HepG2 (cell line): Measurements from ENCODE around the gene H6PD. TPM values are rescaled to one million over a fixed set of nuclear protein-coding genes. Genes with fewer than 3 reads are reported as not detected.

ENCODE experiments used
- CREB1 ChIP-seq, 2 experiments: fragments of 450-650 bp in 1 of 2; IDR thresholded peaks; 2 replicates each; pipeline ENCODE4 v1.6.1; 2016 to 2017; ENCODE audit warnings: control low read depth in 1 of 2, mild to moderate bottlenecking in 1 of 2, missing compliant biosample characterization in 1 of 2, missing genetic modification characterization in 1 of 2
- ELF1 ChIP-seq: sonication (generic); formaldehyde crosslinking; IDR thresholded peaks from 2 replicates; pipeline ENCODE4 v1.4.0; 2020; ENCODE audit warnings: missing genetic modification reagents
- FOSL2 ChIP-seq: sonication (generic); formaldehyde crosslinking; IDR thresholded peaks from 2 replicates; pipeline ENCODE4 v1.4.0; 2020; ENCODE audit warnings: missing genetic modification reagents
- GATAD1 ChIP-seq: IDR thresholded peaks from 2 replicates; pipeline ENCODE4 v1.6.1; 2016; ENCODE audit warnings: missing genetic modification reagents, missing compliant biosample characterization
- KDM3A ChIP-seq: IDR thresholded peaks from 2 replicates; pipeline ENCODE4 v1.6.1; 2018; ENCODE audit warnings: low read depth, missing compliant biosample characterization
- MEIS2 ChIP-seq: sonication (generic); formaldehyde crosslinking; IDR thresholded peaks from 2 replicates; pipeline ENCODE4 v1.9.0; 2021; ENCODE audit warnings: mild to moderate bottlenecking, missing genetic modification reagents
- MXD4 ChIP-seq: IDR thresholded peaks from 2 replicates; pipeline ENCODE4 v1.6.1; 2016; ENCODE audit warnings: mild to moderate bottlenecking, missing biosample characterization, missing genetic modification reagents
- NR2C2 ChIP-seq: sonication (generic); formaldehyde crosslinking; IDR thresholded peaks from 2 replicates; pipeline ENCODE4 v1.4.0; 2020; ENCODE audit warnings: missing genetic modification reagents, mild to moderate bottlenecking, moderate library complexity, borderline replicate concordance
- NR3C1 ChIP-seq: sonication (generic); formaldehyde crosslinking; IDR thresholded peaks from 2 replicates; pipeline ENCODE4 v1.4.0; 2020; ENCODE audit warnings: missing genetic modification reagents
- PHF21A ChIP-seq: sonication (generic); formaldehyde crosslinking; IDR thresholded peaks from 2 replicates; pipeline ENCODE4 v1.5.0; 2020; ENCODE audit warnings: mild to moderate bottlenecking, missing genetic modification reagents
- RAD21 ChIP-seq: fragments of 450-650 bp; formaldehyde crosslinking; IDR thresholded peaks from 2 replicates; pipeline ENCODE4 v1.5.0; 2020; ENCODE audit warnings: mild to moderate bottlenecking
- RBFOX2 ChIP-seq: fragments of 200-400 bp; formaldehyde crosslinking; IDR thresholded peaks from 2 replicates; pipeline ENCODE4 v1.6.1; 2017; ENCODE audit warnings: low read depth, mild to moderate bottlenecking, low read length
- RORA ChIP-seq: sonication (generic); formaldehyde crosslinking; IDR thresholded peaks from 2 replicates; pipeline ENCODE4 v1.5.0; 2020; ENCODE audit warnings: mild to moderate bottlenecking, missing genetic modification reagents, moderate library complexity
- TGIF2 ChIP-seq: IDR thresholded peaks from 2 replicates; pipeline ENCODE4 v1.6.1; 2016; ENCODE audit warnings: control low read depth, missing compliant biosample characterization
- THRA ChIP-seq: sonication (generic); formaldehyde crosslinking; IDR thresholded peaks from 2 replicates; pipeline ENCODE4 v1.4.0; 2020; ENCODE audit warnings: missing genetic modification reagents, borderline replicate concordance
- YEATS2 ChIP-seq: sonication (generic); formaldehyde crosslinking; IDR thresholded peaks from 2 replicates; pipeline ENCODE4 v1.4.0; 2020; ENCODE audit warnings: missing genetic modification reagents, borderline replicate concordance
- ZFY ChIP-seq: sonication (generic); formaldehyde crosslinking; IDR thresholded peaks from 2 replicates; pipeline ENCODE4 v1.4.0; 2020; ENCODE audit warnings: missing genetic modification reagents
- ZNF350 ChIP-seq: sonication (generic); formaldehyde crosslinking; IDR thresholded peaks from 2 replicates; pipeline ENCODE4 v1.4.0; 2020; ENCODE audit warnings: mild to moderate bottlenecking, low read depth, missing genetic modification reagents, borderline replicate concordance
- ZNF382 ChIP-seq: sonication (generic); formaldehyde crosslinking; IDR thresholded peaks from 2 replicates; pipeline ENCODE4 v1.5.0; 2020; ENCODE audit warnings: missing genetic modification reagents, mild to moderate bottlenecking, borderline replicate concordance
- ZNF562 ChIP-seq: sonication (generic); formaldehyde crosslinking; IDR thresholded peaks from 2 replicates; pipeline ENCODE4 v1.8.0; 2022; ENCODE audit warnings: missing genetic modification reagents, borderline replicate concordance
- ZNF570 ChIP-seq: sonication (generic); formaldehyde crosslinking; IDR thresholded peaks from 2 replicates; pipeline ENCODE4 v1.4.0; 2020; ENCODE audit warnings: mild to moderate bottlenecking, missing genetic modification reagents, borderline replicate concordance
- ZNF598 ChIP-seq: sonication (generic); formaldehyde crosslinking; IDR thresholded peaks from 2 replicates; pipeline ENCODE4 v1.5.1; 2020; ENCODE audit warnings: mild to moderate bottlenecking, missing genetic modification reagents, borderline replicate concordance
- ZNF724P ChIP-seq: sonication (generic); formaldehyde crosslinking; IDR thresholded peaks from 2 replicates; pipeline ENCODE4 v1.8.0; 2022; ENCODE audit warnings: missing genetic modification reagents, borderline replicate concordance
- ZSCAN12 ChIP-seq: sonication (generic); formaldehyde crosslinking; IDR thresholded peaks from 2 replicates; pipeline ENCODE4 v1.9.0; 2021; ENCODE audit warnings: mild to moderate bottlenecking, missing genetic modification reagents
- polyA plus RNA-seq, 8 experiments: library from polyadenylated mRNA; depleted of rRNA in 3 of 8; stranded (reverse) in 7 of 8; unstranded in 1 of 8; fragments of >200 nt; fragmentation: Illumina TruSeq in 4 of 8; extraction: Trizol in 4 of 8; gene quantifications; 2 replicates each; pipeline versions ENCODE4 v1.2.1 to v1.2.3, GENCODE V29; 2011 to 2016; ENCODE audit warnings: low read depth in 4 of 8, missing spikeins in 1 of 8, mixed read lengths in 1 of 8; ENCODE audit not compliant: insufficient read depth in 1 of 8
- total RNA-seq, 5 experiments: library from RNA; depleted of rRNA; stranded (reverse); fragments of >200 nt; fragmentation: Illumina TruSeq; extraction: Trizol; gene quantifications; 2 replicates each; pipeline ENCODE4 v1.2.3, GENCODE V29; 2016; ENCODE audit warnings: low read depth in 1 of 5
- TF ChIP-seq, protein P1 (sequence below): sonication (generic); formaldehyde crosslinking; IDR thresholded peaks from 2 replicates; pipeline ENCODE4 v1.4.0; 2020; ENCODE audit warnings: mild to moderate bottlenecking, missing genetic modification reagents
- TF ChIP-seq, protein P2 (sequence below): sonication (generic); formaldehyde crosslinking; IDR thresholded peaks from 2 replicates; pipeline ENCODE4 v1.4.0; 2020; ENCODE audit warnings: mild to moderate bottlenecking, missing genetic modification reagents

The H6PD gene
- total and polyA plus RNA-seq, 2 of the 13 experiments (the other 11 are each of a cell fraction or from before 2014, with no cell fraction given): 9.3 to 14.1 TPM

GRCh38 chr1:9196129-9197040 lies 38.2 kb upstream of the H6PD start (continued):
- 0 out of 2 replicates have a peak, but pooled peaks have one; percentile 42 for TF ChIP-seq MXD4
- peak; percentile 50; the same call in 1 of the 2 replicates for TF ChIP-seq KDM3A (CRISPR knock-in tag)
- peak; percentile 79 for TF ChIP-seq PHF21A (CRISPR knock-in tag)
- TF ChIP-seq ZNF382 (CRISPR knock-in tag): no peak
- TF ChIP-seq, protein P1, sequence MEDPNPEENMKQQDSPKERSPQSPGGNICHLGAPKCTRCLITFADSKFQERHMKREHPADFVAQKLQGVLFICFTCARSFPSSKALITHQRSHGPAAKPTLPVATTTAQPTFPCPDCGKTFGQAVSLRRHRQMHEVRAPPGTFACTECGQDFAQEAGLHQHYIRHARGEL (CRISPR knock-in tag): no peak
- TF ChIP-seq, protein P2, sequence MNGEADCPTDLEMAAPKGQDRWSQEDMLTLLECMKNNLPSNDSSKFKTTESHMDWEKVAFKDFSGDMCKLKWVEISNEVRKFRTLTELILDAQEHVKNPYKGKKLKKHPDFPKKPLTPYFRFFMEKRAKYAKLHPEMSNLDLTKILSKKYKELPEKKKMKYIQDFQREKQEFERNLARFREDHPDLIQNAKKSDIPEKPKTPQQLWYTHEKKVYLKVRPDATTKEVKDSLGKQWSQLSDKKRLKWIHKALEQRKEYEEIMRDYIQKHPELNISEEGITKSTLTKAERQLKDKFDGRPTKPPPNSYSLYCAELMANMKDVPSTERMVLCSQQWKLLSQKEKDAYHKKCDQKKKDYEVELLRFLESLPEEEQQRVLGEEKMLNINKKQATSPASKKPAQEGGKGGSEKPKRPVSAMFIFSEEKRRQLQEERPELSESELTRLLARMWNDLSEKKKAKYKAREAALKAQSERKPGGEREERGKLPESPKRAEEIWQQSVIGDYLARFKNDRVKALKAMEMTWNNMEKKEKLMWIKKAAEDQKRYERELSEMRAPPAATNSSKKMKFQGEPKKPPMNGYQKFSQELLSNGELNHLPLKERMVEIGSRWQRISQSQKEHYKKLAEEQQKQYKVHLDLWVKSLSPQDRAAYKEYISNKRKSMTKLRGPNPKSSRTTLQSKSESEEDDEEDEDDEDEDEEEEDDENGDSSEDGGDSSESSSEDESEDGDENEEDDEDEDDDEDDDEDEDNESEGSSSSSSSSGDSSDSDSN: 0 out of 2 replicates have a peak, but pooled peaks have one; percentile 30
- TF ChIP-seq ZSCAN12: no peak
- peak; percentile 27; the same call in 1 of the 2 replicates for TF ChIP-seq NR2C2 (CRISPR knock-in tag)
- TF ChIP-seq TGIF2 (CRISPR knock-in tag): 0 out of 2 replicates have a peak, but pooled peaks have one; percentile 34
- TF ChIP-seq FOSL2 (CRISPR knock-in tag): peak; percentile 80
- TF ChIP-seq RORA (CRISPR knock-in tag): no peak
- peak; percentile 21; the same call in 1 of the 2 replicates for TF ChIP-seq THRA
- no peak for TF ChIP-seq ZNF570 (CRISPR knock-in tag)
- peak; percentile 42; the same call in 1 of the 2 replicates for TF ChIP-seq ZNF350 (CRISPR knock-in tag)
- peak; percentile 20; the same call in 1 of the 2 replicates for TF ChIP-seq ZFY
- no peak for TF ChIP-seq YEATS2 (CRISPR knock-in tag)
- TF ChIP-seq ELF1 (CRISPR knock-in tag): peak; percentile 9; the same call in 1 of the 2 replicates
- no peak for TF ChIP-seq RBFOX2
- no peak for TF ChIP-seq ZNF724P
- TF ChIP-seq CREB1 (IDR thresholded peaks at IDR 0.05): no peak
- no peak for TF ChIP-seq CREB1 (CRISPR knock-in tag; IDR thresholded peaks at IDR 0.05)
- no peak for TF ChIP-seq ZNF562 (CRISPR knock-in tag)
- TF ChIP-seq GATAD1 (CRISPR knock-in tag): peak; percentile 46; the same call in 1 of the 2 replicates
- peak; percentile 86 for TF ChIP-seq RAD21 (CRISPR knock-in tag)
- TF ChIP-seq NR3C1 (CRISPR knock-in tag): no peak
- peak; percentile 35; the same call in 1 of the 2 replicates for TF ChIP-seq ZNF598 (CRISPR knock-in tag)
- TF ChIP-seq MEIS2 (CRISPR knock-in tag): 0 out of 2 replicates have a peak, but pooled peaks have one; percentile 52
